Putamen (tissue), 1 donor: ENCODE data around the gene TSSC4.
"Not testable (repeated sequence)": the region's sequence is repeated elsewhere in the genome, so short reads cannot be mapped to it uniquely, and the experiment has no call there.

ENCODE experiments used
- DNase-seq: peaks from one replicate; pipeline ENCODE4 v3.0.0-alpha.2; 2016; ENCODE audit warnings: low spot score

TSSC4 gene

DNA sequence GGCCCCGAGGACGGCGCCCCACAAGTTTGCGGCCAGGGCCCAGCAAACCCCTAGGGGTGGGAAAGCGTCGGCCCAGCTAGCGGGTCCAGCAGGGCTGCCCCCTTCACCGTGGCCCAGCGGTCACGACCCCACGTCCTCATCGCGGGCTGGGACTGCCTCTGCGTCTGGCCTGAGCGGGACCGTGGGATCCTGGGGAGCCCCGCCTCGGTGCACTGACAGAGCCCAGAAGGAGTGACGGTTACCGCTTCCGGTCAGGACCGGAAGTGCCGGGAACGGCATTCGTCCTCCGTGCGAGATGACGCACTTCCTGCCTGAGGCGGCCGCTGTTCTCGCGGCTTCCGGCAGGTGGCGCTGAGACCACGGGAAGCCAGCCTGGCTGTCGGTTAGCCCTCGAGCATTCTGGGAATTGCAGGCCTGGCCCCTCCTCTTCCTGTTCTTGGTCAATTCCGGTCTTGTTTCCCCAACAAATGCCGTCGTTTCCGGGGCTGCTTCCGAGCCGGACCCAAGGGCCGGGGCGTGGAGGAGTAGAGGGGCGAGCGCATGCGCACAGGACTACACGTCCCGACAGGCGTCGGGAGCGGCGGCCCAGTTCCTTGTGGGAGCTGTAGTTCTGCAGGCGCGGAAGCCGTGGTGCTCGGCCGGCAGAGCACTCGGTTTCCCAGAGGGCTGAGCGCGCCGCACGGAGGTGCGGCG lies at the start of gene TSSC4:
Gene TSSC4, plus strand, starts transcription at position 682 of the 693 bp plus-strand sequence. CDS start 1,884 bp downstream, outside the sequence.
- peak; percentile 100 for DNase-seq

DNA sequence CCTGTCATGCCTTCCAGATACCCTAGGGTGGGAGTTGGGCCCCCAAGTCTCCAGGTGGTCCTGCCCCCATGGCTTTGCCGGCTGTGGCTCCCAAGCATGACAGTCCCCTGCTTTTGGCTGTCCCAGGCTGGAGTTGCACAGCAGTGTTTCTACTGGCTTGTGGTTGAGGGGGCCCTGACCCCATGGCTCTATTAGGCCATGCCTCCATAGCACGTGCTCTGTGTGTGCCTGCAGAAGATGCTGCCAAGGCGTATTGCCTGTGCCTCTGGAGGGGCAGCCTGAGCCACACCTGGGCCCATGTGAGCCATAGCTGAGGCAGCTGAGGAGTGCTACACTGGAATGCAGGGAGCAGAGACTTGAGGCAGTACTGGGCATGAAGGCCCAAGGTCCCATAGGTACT lies 48.8 kb upstream of the TSSC4 start:
- no peak for DNase-seq

DNA sequence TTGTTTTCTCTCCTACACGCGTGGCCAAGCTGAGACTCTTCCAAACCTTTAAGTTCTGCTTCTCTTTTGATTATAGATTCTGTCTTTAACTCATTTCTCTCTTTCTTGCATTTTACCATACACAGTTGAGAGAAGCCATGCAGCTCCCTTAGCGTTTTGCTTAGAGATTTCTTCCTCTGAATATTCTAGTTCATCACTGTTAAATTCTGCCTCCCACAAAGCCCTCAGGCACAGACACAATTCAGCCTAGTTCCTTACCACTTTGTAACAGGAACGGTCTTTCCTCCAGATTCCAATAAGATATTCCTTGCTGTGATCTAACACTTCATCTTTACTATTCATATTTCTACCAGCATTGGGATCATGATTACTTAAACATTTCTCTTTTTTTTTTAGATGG lies 48.1 kb upstream of the TSSC4 start:
- no peak for DNase-seq

DNA sequence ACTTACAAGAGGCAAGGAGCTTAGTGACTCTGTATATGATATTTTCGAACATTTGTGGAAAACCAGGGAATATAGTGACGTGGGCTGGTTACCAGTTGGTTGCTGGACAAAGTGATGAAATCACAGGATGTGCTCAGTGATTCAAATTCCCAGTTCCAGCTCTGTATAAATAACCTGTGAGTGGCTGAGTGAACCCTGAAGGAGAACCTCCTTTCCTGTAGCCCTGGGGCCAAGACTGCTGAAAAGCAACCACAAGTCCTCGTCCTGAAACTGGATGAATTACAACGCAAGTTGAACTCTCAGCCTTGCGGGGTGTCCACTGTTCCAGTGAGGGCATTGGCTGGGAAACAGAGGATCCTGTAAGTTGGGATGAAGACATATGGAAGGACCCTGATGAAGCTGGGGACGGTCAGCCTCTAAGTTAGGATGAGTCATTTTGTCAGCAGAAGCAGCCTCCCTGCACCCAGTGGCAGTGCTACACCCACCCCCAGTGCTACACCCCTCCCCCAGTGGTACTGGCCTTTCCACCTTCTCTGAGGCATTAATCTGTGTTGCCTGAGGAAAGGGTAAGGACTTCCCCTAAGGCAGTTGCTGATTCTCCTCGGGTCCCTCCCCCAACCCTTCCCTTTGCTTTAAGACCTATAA lies 45.4 kb upstream of the TSSC4 start:
- DNase-seq = no peak

DNA sequence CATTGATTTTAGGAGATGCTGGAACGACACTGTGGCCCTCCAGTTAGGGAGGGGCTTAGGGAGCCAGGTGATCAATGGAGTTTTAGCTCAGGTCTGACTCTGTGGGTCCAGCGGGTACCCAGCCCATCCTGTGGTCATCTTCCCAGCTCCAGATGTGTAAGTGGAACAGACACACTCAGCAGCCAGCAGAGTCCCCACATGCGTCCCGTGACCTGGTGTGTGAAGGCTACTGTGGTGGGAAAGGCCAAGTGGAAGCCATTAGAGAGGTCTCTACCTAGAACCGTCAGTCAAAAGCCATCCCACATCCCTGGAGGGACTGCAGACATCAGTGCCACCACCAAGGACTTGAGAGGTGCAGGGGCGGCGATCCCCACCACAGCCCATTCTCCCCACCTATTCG lies 43.3 kb upstream of the TSSC4 start:
- no peak for DNase-seq

DNA sequence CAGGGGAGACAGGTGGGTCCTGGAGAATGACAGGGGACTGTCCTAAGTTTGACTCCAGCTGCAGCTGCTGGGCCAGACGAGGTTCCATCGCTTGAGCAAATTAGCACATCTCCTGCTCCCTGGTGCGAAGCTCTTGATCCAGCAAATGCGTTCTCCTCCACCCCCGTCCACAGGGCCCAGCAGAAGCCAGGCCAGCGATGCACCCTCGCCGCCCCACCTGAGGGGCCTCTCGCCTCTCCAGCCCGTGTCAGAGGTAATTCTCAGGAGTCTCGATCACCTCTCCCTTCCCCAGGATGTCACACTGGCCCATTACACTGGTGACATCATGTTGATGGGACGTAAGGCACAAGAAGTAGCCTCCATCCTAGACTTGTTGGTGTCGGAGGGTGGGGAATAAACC lies 42.9 kb upstream of the TSSC4 start:
- not testable (repeated sequence) for DNase-seq

DNA sequence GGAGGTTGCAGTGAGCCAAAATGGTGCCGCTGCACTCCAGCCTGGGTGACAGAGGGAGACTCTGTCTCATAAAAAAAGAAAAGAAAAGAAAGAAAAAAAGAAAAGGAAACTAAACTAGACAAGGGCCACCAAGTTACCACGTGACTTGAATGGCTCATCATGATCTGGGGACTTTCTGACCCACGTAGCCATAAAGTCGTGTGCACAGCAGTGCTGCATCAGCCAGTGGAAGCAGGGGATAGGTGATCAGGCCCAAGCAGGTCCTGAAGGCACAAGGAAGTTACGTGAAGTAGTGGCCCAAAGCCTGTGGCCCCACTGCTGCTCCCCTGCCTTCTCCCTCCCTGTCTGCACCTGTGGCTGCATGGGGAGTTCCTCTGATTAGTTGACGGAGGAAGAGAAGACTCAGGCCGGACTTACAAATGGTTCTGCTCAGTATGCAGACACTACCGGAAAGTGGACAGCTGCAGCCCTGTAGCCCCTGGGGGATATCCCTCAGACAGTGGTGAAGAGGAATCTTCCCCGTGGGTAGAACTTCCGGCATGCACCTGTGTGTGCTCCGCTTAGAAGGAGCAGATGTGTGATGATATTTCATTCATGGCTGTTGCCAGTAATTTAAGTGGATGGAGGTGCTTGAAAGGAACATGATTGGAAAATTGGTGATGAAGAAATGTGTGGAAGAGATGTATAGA lies 41.7 kb upstream of the TSSC4 start:
- DNase-seq = no peak

DNA sequence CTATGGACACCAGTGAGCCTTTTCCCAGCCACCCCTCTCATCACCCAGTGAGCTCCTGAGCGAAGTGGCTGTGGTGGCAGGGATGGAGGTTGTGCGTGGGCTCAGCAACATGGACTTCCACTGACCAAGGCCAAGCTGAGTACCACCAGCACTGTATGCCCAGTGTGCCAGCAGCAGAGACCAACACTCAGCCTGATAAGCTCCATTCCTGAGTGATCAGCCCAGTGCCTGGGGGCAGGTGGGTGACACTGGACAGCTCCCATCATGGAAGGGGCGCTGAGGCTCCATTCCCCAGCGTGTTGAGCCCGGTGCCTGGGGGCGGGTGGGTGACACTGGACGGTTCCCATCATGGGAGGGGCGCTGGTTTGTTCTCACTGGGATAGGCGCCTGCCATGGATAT lies 41.0 kb upstream of the TSSC4 start:
- no peak for DNase-seq

DNA sequence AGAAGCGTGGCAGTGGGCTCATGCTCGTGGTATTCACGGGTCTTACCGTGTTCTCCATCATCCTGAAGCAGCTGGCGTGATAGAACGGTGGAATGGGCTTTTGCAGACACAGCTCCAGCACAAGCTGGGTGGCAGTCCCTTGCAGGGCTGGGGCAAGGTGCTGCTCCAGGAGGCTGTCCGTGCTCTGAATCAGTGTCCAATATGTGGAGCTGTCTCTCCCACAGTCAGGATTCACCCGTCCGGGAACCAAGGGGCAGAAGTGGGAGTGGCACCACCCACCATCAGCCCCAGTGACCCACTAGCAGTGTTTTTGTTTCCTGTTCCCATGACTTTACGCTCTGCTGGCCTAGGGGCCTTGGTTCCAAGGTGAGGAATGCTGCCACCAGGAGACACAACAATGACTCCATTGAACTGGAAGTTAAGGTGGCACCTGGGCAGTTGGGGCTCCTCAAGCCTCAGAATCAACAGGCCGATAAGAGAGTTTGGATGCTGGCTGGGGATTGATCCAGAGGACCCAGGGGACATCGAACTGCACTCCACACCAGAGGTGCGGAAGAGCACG lies 40.4 kb upstream of the TSSC4 start:
- no peak for DNase-seq

DNA sequence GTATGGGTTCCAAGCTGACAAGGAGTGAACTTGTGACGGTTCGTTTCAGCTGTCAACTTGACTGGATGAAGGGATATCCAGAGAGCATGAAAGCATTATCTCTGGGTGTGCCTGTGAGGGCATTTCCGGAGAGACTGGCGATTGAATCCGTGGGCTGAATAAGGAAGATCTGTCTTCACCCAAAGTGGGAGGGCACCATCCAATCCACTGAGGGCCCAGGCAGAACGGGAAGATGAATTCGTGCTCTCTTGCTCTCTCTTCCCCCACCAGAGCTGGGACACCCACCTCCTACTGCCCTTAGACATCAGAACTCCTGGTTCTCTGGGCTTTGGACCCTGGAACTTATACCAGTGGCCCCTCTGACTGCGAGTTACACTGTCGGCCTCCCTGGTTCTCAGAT lies 39.0 kb upstream of the TSSC4 start:
- no peak for DNase-seq

DNA sequence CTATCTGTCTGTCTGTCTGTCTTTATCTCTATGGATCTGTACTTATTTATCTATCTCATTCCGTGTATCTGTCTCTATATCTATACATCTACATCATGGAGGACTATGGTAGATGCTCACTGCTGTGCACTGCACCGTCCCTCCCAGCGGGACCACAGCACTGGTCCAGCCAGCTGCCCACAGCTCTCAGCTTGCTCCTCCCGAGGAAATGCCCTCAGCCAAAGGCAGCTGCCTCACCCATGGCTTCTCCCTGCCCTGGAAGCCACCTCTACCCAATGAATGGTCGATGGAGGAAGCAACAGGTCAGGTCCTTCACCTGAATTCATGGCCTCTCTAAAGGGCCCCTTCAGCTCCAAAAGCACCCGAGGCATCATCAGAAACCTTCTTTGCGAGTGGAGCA lies 38.1 kb upstream of the TSSC4 start:
- no peak for DNase-seq

DNA sequence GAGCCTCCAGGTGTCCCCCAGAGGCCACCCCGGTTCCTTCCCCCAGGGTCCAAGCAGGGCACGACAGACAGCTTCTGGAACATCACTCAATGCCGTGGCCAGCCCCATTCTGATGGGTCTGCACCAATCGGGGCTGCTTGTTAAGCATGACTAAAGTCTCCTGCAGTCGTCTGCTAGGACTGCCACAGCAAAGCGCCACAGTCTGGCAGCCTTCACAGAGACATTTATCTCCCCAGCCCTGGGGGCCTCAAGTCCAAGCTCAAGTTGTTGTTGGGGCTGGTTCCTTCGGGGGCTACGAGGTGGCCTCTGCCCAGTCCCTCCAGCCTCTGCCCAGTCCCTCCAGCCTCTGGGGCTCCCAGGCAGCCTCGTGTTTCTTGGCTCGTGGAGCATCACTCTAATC lies 37.4 kb upstream of the TSSC4 start:
- no peak for DNase-seq

DNA sequence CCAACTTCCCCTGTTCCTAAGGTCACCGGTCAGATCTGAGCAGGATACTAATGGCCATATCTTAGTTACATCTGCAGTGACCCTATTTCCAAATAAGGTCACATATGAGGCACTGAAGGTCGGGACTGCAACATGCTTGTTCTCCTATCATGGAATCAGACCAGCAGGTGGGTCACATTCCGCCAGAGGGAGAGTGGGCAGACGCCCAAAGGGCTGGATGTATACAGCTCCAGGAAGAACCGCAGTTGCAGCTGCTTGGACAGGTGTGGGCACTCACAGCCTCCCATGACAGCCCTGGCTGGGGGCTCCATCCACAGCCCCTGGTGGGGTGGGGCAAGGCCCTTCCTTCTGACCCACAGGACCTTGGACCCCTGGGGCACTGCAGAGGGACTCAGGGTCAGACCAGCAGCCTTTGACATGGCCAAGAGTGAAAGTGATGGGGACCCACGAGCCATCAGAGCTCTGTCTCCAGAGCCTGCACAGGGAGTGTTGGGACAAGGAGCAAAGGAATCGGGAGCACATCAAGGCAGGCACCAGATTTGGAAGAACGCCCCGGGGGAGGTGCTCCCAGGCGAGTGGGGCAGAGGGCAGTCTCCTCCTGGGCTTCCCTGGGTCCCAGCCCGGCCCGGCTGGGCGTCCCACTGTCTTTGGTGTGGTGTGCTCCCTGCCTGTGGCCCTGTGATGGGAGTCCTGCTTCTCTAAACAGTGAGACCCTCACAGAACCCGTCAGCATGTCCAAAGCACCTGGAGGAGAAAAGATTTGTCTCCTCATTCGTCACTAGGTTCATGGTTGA lies 36.8 kb upstream of the TSSC4 start:
- DNase-seq = no peak

DNA sequence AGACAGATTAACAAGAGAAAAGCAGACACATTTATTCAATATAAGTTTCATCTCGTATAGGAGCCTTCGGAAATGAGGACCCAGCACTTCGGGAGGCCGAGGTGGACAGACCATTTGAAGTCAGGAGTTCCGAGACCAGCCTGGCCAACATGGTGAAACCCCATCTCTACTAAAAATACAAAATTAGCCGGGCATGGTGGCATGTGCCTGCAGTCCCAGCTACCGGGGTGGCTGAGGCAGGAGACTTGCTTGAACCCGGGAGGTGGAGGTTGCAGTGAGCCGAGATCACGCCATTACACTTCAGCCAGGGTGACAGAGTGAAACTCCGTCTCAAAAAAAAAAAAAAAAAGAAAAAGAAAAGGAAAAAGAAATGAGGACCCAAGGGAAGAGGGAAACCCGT lies 36.2 kb upstream of the TSSC4 start:
- not testable (repeated sequence) for DNase-seq

DNA sequence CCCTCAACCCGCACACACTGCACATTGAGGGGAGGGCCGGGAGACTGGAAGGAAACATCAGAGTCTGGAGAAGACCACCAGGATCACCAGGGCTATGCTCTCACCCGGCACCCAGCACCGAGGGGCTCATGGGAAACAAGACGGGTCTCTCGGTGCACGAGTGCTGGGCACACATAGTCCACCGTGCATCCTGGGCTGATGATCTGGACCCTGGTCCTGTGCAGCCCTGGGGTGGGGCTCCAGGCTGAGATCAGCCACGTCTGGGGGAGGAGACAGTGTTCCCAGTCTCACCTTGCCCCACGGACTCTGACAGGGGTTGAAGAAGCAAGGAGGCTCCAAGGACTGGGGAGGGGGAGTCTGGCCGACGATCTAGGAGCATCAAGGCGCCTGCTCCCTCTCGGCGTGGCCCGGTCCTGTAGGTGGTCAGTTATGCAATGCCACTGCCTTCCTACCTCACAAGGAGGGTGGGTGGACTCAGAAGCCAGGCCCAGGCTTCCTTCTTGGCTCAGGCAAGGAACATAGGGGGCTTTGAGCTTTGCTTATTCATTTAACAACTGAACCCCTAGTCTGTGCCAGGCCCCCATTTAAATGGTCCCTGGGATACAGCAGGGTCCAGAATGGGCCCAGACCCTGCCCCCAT lies 34.9 kb upstream of the TSSC4 start:
- no peak for DNase-seq

DNA sequence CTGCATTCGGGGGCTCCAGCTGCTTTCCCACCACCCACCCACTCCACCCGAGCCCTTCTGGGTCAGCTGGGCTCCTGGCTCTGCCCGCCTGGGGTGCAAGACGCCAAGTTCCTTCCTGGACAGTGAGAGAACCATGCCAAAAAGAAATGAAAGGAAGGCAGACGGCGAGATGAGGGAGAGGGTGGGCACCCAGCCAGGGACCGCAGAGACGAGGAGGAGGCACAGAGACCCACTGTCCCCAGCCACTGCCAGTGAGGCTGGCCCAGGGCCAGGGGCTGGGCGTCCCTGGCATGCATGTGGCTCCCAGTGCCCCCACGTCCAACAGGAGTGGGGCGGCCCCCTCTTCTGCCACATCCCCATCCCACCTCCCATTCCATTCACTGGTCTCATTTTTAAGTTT lies 34.3 kb upstream of the TSSC4 start:
- no peak for DNase-seq

DNA sequence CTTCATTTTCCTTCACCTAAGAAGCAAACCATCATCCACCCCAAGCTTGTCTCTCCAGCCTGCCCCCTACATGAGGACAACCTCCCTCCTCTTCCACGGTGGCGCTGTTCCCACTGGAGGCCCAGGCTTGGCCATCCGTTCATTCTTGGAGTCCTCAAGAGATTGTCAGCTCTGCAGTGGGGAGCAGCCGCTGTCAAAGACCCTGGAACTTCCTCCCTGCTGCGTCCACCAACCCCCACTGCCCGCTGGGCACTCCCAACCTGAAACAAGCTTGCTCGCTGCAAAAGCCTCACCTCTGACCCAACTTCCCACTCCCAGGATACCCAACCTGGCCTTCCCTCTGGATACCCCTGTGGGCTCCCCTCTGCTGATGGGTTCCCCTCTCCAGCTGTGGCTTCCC lies 33.8 kb upstream of the TSSC4 start:
- DNase-seq = no peak

DNA sequence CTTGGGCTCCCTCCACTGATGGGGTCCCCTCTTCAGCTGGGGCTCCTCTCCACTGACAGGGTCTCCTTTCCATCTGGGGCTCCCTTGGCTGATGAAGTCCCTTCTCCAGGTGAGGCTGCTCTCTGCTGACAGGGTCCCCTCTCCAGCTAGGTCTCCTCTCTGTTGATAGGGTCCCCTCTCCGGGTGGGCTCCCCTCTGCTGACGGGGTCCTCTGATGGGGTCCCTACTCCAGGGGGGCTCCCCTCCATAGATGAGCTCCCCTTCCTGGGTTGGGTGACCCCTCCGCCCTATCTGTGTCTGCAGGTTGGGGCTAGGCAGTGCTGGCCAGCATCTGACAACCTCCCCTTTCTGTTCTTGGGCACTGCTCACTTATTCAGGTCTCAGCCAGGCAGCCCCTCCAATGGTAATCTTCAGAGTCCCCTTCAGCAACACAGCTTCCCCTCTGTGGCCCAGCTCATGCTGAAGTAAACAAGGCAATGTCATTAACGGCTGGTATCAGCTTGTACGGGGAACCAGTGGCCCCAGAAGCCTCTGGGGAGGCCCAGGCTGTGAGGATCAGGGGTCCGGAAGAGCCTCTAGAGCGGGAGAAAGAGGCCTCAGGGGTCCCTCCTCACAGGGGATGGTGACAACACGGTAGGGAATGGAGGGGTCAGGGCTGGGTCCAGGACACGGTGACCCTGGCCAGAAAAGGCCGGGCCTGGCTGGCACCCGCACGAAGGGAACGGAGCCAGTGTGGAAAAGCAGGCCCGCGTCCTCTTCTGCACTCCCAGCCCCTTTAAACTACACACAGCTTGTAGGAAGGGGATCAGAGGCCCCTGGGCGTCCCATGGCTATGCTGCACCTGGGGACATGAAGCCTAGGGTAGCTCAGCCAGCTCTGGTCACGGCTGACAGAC lies 33.0 kb upstream of the TSSC4 start:
- no peak for DNase-seq

DNA sequence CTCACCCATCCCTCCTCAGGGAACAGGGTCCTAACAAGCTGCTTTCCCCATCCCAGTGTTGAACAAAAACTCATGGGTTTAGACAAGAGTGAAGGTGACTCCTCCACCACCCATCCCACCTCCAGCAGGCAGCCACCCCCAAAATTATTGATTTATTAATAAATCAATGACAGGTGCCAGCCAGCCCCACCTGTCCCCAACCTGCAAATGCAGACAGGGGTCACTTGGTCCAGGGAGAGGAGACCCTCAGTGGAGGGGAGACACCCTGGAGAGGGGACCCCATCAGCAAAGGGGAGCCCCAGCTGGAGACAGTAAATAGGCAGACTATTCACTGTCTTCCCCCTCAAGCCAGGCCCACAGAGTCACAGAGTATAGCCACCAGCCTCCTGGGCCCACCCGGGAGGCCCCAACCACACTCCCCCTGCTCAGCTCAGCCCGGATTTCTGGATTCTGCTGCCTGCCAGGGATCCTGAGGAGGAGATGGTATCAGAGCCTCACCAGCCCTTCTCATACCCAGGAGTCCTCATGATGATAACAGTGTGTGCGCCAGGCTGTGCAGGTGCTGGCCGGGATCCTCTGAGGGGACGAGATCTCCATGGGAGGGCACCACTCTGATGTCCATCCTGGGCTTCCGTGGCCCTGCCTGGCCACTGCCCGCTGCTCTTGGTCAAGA lies 32.2 kb upstream of the TSSC4 start:
- DNase-seq = no peak

DNA sequence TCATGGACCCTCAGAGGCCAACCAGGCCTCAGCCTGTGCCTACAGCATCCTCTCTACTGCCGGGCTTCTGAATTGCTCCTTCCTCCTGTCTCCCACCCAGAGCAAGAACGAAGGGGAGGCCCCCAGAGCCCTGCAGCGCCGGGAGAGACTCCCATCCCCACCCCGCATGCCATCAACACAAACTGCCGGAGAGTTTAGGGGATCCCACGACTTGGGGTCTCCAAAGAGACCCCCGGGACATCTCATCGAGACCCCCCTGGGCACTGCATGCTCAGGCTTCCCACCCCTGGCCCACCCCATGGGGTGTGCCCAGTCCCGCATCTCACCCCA lies 31.7 kb upstream of the TSSC4 start:
- no peak for DNase-seq
